Neural cell (in vitro differentiated cells): ENCODE results near the gene UROC1. TPM values are rescaled to one million over a fixed set of nuclear protein-coding genes. Genes with fewer than 3 reads are reported as not detected.

Experiments used
- H2AFZ ChIP-seq: fragments of 200-600, 300-800 bp; sonication (generic), shearing (Covaris generic); 2 replicates; pipeline ENCODE4 v1.6.0; 2014; ENCODE audit warnings: low read depth, mild to moderate bottlenecking, antibody characterized with exemption, low read length, moderate library complexity
- H3F3A ChIP-seq: fragments of 200-600 bp; shearing (Covaris generic); 2 replicates; pipeline ENCODE4 v1.6.1; 2016; ENCODE audit warnings: mild to moderate bottlenecking, moderate library complexity, mixed read lengths, antibody characterized with exemption, low read length; ENCODE audit not compliant: insufficient read depth, poor library complexity, severe bottlenecking
- H3K27ac ChIP-seq: fragments of 200-600, 300-800 bp; sonication (generic), shearing (Covaris generic); 2 replicates; pipeline ENCODE4 v1.5.1; 2014; ENCODE audit warnings: mild to moderate bottlenecking, low read length, moderate library complexity
- H3K27me3 ChIP-seq: fragments of 300-800, 200-600 bp; sonication (generic), shearing (Covaris generic); 2 replicates; pipeline ENCODE4 v1.6.0; 2014; ENCODE audit warnings: mild to moderate bottlenecking, low read depth, low read length, moderate library complexity; ENCODE audit not compliant: insufficient read depth
- H3K36me3 ChIP-seq: fragments of 300-800, 200-600 bp; sonication (generic), shearing (Covaris generic); 2 replicates; pipeline ENCODE4 v1.5.1; 2014; ENCODE audit warnings: mild to moderate bottlenecking, antibody characterized with exemption, low read length, moderate library complexity; ENCODE audit not compliant: insufficient read depth
- H3K4me2 ChIP-seq: fragments of 300-800, 200-600 bp; sonication (generic), shearing (Covaris generic); 2 replicates; pipeline ENCODE4 v1.6.0; 2014; ENCODE audit warnings: mild to moderate bottlenecking, low read length
- H3K4me3 ChIP-seq: fragments of 300-800, 200-600 bp; sonication (generic), shearing (Covaris generic); 2 replicates; pipeline ENCODE4 v1.5.1; 2014; ENCODE audit warnings: mild to moderate bottlenecking, low read length, moderate library complexity
- H3K79me2 ChIP-seq: fragments of 200-600 bp; shearing (Covaris generic); replicated peaks from 2 replicates; pipeline ENCODE4 v1.6.0; 2014; ENCODE audit warnings: mild to moderate bottlenecking, low read length, moderate library complexity; ENCODE audit not compliant: insufficient read depth
- H3K9ac ChIP-seq: fragments of 300-800, 200-600 bp; sonication (generic), shearing (Covaris generic); 2 replicates; pipeline ENCODE4 v1.6.1; 2016; ENCODE audit warnings: mild to moderate bottlenecking, low read length, mixed read lengths
- H3K9me2 ChIP-seq: fragments of 200-600 bp; shearing (Covaris generic); 2 replicates; pipeline ENCODE4 v1.6.1; 2016; ENCODE audit warnings: mild to moderate bottlenecking, low read length, mixed read lengths; ENCODE audit not compliant: insufficient read depth
- H3K9me3 ChIP-seq: fragments of 200-600, 300-800 bp; sonication (generic), shearing (Covaris generic); 2 replicates; pipeline ENCODE4 v1.6.1; 2016; ENCODE audit warnings: mild to moderate bottlenecking, mixed run types, low read length, moderate library complexity, mixed read lengths
- H4K20me1 ChIP-seq: fragments of 200-600 bp; shearing (Covaris generic); 2 replicates; pipeline ENCODE4 v1.6.1; 2016; ENCODE audit warnings: mild to moderate bottlenecking, mixed run types; ENCODE audit not compliant: insufficient read depth
- EP300 ChIP-seq: fragments of 450-650 bp; conservative IDR thresholded peaks from 2 replicates; pipeline ENCODE4 v1.6.1; 2014; ENCODE audit warnings: antibody characterized with exemption, mild to moderate bottlenecking, moderate library complexity; ENCODE audit not compliant: poor library complexity, severe bottlenecking
- EZH2 ChIP-seq: fragments of 200-600, 300-800 bp; shearing (Covaris generic), sonication (generic); IDR thresholded peaks from 2 replicates; pipeline ENCODE4 v1.6.1; 2014; ENCODE audit warnings: antibody characterized with exemption, low read length, borderline replicate concordance, mild to moderate bottlenecking; ENCODE audit not compliant: insufficient read depth, poor library complexity, severe bottlenecking
- MXI1 ChIP-seq: fragments of 450-650 bp; conservative IDR thresholded peaks from 2 replicates; pipeline ENCODE4 v1.6.1; 2014; ENCODE audit warnings: antibody characterized with exemption, mild to moderate bottlenecking; ENCODE audit not compliant: poor library complexity, severe bottlenecking
- POLR2AphosphoS5 ChIP-seq: IDR thresholded peaks from 2 replicates; pipeline ENCODE4 v1.6.1; 2012
- RAD21 ChIP-seq: fragments of 450-650 bp; conservative IDR thresholded peaks from 2 replicates; pipeline ENCODE4 v1.6.1; 2014; ENCODE audit warnings: antibody characterized with exemption, mild to moderate bottlenecking, moderate library complexity
- SMC3 ChIP-seq: fragments of 450-650 bp; conservative IDR thresholded peaks from 2 replicates; pipeline ENCODE4 v1.6.1; 2014; ENCODE audit warnings: antibody characterized with exemption, mild to moderate bottlenecking, moderate library complexity; ENCODE audit not compliant: poor library complexity
- TAF1 ChIP-seq: IDR thresholded peaks from 2 replicates; pipeline ENCODE4 v1.6.1; 2012; ENCODE audit warnings: low read depth
- polyA plus RNA-seq: library from polyadenylated mRNA; depleted of rRNA; stranded (reverse); fragments of >200 nt; gene quantifications from 2 replicates; pipeline ENCODE4 v1.2.3, GENCODE V29; 2014
- TF ChIP-seq, protein P1 (sequence below): IDR thresholded peaks from 2 replicates; pipeline ENCODE4 v1.6.1; 2012; ENCODE audit warnings: borderline replicate concordance
- TF ChIP-seq, protein P2 (sequence below): fragments of 450-650 bp; IDR thresholded peaks from 2 replicates; pipeline ENCODE4 v1.5.1; 2014; ENCODE audit warnings: antibody characterized with exemption, mild to moderate bottlenecking, moderate library complexity; ENCODE audit not compliant: poor library complexity, severe bottlenecking

Gene UROC1
- polyA plus RNA-seq, 1 donor from 2014 or later, result not detected

DNA sequence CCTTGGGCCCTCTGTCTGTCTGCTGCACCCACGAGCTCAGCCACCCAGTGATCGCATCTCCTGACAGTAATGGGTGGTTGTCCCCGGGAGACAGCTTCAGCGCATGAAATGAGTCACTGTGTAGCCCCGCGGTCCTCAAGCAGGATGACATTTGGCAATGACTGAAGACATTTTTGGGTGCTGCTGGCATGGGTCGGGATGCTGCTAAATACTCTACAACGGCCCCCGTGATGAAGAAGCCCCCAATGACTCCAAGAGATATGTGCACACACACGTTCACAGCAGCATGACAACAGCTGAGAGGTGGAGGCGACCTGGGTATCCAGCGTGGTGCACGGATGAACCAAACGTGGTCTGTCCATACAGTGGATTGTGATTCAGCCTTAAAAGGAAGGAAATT is 24.5 kb downstream of the UROC1 start:
- Histone ChIP-seq H3K9ac (no peak overlapping the region), H4K20me1 (no peaks in the 10 kb centered on the region), H3K27me3 (no peaks in the 10 kb centered on the region), H3K9me2 (no peaks in the 10 kb centered on the region), H3K9me3 (no peaks in the 10 kb centered on the region), H3K36me3 (no peaks in the 10 kb centered on the region), H3K4me2 (no peak overlapping the region), H3K27ac (no peak overlapping the region), H3K4me3 (no peak overlapping the region), H3F3A (no peaks in the 10 kb centered on the region), H3K79me2 (no peaks in the 10 kb centered on the region), H2AFZ (no peak overlapping the region)
- TF ChIP-seq EP300 (no peak), TAF1 (no peak), POLR2AphosphoS5 (no peak), EZH2 (no peak), SMC3 (no peak), RAD21 (no peak), MXI1 (no peak)
- TF ChIP-seq, protein P1, sequence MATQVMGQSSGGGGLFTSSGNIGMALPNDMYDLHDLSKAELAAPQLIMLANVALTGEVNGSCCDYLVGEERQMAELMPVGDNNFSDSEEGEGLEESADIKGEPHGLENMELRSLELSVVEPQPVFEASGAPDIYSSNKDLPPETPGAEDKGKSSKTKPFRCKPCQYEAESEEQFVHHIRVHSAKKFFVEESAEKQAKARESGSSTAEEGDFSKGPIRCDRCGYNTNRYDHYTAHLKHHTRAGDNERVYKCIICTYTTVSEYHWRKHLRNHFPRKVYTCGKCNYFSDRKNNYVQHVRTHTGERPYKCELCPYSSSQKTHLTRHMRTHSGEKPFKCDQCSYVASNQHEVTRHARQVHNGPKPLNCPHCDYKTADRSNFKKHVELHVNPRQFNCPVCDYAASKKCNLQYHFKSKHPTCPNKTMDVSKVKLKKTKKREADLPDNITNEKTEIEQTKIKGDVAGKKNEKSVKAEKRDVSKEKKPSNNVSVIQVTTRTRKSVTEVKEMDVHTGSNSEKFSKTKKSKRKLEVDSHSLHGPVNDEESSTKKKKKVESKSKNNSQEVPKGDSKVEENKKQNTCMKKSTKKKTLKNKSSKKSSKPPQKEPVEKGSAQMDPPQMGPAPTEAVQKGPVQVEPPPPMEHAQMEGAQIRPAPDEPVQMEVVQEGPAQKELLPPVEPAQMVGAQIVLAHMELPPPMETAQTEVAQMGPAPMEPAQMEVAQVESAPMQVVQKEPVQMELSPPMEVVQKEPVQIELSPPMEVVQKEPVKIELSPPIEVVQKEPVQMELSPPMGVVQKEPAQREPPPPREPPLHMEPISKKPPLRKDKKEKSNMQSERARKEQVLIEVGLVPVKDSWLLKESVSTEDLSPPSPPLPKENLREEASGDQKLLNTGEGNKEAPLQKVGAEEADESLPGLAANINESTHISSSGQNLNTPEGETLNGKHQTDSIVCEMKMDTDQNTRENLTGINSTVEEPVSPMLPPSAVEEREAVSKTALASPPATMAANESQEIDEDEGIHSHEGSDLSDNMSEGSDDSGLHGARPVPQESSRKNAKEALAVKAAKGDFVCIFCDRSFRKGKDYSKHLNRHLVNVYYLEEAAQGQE, result no peak
- TF ChIP-seq, protein P2, sequence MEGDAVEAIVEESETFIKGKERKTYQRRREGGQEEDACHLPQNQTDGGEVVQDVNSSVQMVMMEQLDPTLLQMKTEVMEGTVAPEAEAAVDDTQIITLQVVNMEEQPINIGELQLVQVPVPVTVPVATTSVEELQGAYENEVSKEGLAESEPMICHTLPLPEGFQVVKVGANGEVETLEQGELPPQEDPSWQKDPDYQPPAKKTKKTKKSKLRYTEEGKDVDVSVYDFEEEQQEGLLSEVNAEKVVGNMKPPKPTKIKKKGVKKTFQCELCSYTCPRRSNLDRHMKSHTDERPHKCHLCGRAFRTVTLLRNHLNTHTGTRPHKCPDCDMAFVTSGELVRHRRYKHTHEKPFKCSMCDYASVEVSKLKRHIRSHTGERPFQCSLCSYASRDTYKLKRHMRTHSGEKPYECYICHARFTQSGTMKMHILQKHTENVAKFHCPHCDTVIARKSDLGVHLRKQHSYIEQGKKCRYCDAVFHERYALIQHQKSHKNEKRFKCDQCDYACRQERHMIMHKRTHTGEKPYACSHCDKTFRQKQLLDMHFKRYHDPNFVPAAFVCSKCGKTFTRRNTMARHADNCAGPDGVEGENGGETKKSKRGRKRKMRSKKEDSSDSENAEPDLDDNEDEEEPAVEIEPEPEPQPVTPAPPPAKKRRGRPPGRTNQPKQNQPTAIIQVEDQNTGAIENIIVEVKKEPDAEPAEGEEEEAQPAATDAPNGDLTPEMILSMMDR, result no peak

DNA sequence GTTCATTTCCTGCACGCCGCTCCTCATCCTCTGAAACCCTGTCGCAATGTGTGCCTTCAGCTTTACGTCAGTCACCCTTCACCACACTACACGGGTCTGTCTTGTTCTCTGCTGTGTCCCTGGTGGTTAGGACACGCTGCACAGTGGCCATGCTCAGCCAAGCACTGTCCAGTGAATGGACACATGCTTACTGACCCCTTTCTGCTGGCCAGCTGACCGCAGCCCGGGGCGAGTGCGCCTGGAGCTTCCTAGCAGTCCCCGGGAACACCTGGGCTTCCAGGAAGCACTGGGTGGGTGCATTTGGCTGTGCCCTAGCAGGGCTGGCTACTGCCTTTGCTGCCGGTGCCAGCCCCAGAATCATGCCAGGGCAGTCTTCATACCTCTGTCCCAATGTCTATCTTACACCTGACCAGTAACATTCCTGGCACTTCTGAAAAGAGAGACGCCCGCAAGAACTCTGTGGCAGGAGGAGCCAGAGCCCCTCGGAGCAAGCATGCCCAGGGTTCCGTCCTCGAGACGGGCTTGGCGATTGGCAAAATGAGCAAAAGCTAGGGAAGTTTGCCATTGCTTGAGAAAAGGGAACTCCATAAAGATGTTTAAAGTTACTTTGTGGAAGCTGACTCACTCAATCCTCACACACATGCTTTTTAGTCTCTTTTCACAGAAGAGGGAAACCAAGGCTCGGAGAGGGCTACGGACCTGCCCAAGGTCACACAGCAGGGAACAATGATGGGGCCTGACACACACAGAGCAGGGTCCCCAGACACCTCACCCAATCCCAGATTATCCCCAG is 26.2 kb downstream of the UROC1 start:
- TF ChIP-seq EP300 (no peak), EZH2 (no peak), RAD21 (no peak), MXI1 (no peak), SMC3 (no peak), TAF1 (no peak), POLR2AphosphoS5 (no peak)
- TF ChIP-seq, protein P1, result no peak
- TF ChIP-seq, protein P2, result no peak
- H2AFZ ChIP-seq, result no peak overlapping the region
- H3K4me2 ChIP-seq, result no peak overlapping the region
- no peak overlapping the region for H3K9ac ChIP-seq
- H3F3A ChIP-seq, result no peaks in the 10 kb centered on the region
- no peak overlapping the region for H3K4me3 ChIP-seq
- H3K27me3 ChIP-seq, result no peaks in the 10 kb centered on the region
- no peaks in the 10 kb centered on the region for H3K9me2 ChIP-seq
- no peaks in the 10 kb centered on the region for H3K9me3 ChIP-seq
- H3K36me3 ChIP-seq, result no peaks in the 10 kb centered on the region
- no peaks in the 10 kb centered on the region for H4K20me1 ChIP-seq
- no peak overlapping the region for H3K27ac ChIP-seq
- no peaks in the 10 kb centered on the region for H3K79me2 ChIP-seq
